T1000 (cell line): ENCODE data around the gene FBXL19.
"Not testable (repeated sequence)": the region's sequence is repeated elsewhere in the genome, so short reads cannot be mapped to it uniquely, and the experiment has no call there.

Experiments
- DNase-seq: peaks from one replicate; lab custom pipeline; 2025; ENCODE audit warnings: mixed read lengths; lab: John Stamatoyannopoulos, UW

Gene FBXL19

DNA sequence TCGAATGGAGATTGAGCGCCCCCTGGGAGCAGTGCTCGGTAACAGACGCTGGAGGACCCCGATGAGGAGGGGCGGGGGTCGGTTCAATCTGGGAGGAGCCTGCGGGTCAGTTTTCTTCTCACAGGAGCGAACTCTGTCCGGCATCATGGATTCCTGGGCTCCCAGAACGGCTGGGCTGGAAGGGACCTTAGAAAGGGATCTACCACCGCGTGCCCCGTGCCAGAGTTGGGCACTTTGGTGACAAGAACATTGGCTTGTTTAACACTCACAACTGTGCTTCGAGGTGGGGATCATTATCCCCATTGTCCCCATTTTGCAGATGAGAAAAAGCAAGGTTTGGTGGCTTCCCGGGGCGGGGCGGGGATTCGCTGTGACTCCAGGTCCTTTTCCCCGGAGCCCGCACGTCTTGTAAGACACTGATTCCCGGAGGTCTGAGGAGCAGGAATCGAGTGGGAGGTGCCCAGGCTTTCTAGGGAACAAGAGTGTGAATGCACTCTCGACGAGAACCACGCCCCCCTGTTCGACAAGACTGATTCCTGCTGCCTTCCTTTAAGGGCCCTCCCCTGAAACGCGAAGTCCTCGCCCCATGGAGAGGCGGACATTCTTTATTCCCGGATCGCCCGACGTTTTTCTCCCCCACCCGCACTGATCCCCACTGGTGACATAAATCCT is 1.5 kb upstream of the FBXL19 start:
- DNase-seq, result peak; percentile 60

DNA sequence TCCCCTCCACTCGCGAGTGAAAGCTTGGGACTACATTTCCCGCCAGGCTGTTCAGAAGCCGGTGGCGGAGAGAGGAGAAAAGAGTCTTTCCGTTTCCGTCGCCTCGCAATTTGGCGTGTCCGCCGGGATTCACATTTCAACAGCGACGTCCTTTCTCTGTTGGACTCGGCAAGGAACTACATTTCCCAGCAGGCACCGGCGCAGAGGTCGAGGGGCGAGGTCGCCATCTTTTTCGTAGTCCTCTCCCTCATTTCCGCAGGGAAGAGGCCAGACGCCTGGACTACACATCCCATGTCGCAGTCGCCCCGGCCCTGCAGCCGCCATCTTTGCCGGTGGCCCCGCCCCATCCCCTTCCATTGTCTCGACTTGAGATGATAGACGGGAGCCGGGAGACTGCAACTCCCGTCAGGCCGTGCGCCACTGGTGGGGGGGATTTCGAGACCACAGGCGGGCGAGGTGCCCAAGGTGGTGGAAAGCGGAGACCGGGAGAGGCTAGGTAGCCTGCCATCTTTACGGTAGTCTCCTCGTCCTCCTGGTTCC is 882 bp upstream of the FBXL19 start:
- peak; percentile 99 for DNase-seq

DNA sequence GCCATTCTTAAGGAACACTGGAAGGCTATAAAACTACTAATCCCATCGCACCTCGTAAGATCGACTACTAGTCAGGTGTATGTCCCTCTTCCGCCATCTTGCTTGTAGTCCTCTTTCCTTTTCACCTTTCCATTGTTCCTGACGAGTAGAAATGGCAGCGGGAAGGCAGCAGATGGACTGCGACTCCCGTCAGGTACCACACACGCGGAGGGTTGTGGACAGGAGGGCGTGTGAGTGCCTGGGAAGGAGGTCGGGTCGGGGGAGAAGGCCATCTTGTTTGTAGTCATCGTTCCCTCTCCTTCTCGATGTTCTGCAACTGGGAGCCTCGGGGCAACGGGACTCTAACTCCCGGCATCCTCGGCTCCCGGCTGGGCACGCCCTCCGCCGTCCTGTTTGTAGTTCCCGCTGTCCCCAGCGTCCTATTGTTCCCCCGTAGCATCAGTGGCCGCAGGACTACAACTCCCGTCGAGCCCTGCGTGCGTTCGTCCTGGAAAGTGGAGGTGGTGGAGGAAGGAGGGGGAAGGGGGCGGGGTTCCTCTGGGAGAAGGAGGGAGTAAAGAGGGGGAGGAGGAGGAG is 324 bp upstream of the FBXL19 start:
- peak; percentile 98 for DNase-seq

DNA sequence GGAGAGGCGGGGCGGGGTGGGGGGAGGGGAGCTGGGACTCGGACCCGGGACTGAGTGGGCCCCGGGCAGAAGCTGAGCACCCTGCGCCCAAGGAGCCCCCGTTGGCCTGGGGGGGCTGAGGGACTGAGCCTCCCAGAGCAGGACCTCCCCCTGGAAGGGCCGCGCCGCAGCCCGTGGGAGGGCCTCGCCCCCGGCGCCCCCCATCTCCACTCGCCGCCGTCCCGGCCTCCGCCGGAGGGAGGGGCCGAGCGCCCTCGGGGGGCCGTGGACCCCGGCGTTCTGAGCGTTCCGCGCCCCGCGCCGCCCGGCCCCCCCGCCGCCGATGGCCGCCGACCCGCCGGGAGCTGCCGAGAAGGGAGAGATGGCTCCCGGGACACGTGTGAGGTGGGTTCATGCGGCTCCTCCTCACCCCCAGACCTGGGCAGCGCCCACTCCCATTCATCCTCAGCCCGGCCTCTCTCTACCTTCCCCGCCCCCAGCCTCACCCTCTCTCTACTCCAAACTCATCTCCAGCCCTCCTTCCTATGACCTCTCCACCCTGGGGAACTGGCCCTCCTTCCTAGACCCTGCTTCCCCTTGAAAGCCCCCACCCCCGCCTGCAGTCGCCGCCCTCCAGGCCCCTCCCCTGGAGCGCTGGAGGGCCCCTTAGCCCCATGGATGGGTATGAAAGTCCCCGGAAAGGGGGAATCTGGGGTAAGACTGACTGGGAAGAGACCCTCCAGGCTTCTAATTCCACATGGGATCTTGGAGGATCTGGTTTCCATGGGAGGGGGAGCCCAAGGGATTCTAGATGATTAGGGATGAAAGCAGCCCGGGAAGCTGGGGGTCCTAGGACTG is 922 bp downstream of the FBXL19 start:
- DNase-seq, result no peak

DNA sequence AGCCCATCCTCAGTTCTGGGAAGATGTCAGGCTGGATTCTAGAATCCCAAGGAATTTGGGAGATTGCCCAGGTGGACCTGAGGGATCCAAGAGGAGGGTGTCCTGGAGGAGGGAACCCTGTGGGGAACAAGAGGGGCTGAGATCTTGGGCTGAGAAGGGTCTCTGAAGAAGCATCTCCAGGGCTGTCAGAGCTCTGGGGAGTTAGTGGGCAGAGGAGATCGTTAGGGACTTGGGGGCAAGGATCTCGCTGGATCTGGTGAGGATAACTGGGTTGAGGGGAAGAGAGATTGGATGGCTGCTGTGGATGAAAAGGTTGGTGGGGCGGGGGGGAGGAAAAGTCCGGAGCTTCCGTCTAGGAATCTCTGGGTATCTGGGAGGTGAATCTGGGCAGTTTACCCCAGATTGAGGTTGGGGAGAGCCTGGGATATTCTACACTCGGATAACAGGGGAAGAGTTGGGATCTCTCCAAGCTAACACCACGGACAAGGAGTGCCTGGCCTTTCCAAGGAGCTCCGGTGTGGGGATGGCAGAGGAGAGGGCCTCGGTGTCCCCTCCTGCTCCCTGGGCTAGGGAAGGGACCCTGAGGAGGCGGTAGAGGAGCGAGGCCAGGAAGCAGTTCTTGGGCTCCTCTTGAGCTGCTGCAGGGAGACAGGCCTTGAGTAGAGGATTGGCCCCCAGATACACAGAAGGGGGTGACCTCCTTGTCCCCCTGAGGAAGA is 1.7 kb downstream of the FBXL19 start:
- no peak for DNase-seq

DNA sequence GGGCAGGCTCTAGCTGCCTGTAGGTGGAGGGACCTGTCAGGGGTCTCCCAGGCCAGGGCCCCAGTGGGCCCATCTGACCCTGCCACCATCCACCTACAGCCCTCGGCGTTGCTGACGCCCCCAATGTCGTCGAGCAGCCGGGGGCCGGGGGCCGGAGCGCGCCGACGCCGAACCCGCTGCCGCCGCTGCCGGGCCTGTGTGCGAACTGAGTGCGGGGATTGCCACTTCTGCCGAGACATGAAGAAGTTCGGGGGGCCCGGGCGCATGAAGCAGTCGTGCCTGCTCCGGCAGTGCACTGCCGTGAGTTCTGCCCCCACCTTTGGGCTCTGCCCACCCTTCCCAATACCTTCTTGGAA is 2.2 kb downstream of the FBXL19 start:
- no peak for DNase-seq

DNA sequence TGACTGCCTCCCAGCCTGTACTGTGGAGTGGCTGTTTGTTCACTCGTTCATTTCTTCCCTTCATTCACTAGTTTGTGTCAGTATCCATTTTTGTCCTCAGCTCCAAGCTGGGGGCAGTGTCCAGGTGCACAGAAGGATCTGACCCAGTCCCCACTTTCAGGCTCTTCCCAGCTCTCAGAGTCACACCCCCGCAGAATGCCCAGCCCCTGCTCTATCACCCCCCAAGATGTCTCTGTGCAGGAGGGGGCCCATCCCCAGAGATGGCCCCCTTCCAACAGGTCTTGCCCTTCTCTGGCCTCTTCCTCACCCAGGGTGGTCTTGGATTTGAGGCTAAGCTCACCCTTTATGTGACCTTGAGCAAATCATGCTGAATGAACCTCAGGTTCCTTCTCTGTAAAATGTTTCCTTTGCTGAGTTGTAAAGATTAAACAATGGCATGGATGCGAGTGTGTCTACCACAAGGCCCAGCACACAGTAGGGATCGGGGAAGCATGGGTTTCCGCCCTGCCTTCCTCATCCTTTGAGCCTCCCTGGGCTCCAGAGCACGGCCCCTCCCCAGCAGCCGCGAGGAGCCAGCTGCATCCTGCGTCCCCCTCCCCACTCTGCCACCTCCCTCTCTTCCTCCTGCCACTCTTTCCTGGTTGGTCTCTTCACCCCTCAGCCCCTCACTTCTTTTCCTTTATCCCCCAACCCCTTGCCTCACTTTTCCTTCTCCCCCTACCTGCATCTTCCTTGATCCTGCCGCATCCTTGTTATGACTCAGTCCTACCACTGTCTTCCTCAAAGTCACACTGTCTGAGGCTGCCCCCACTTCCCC is 2.8 kb downstream of the FBXL19 start:
- DNase-seq, result no peak

DNA sequence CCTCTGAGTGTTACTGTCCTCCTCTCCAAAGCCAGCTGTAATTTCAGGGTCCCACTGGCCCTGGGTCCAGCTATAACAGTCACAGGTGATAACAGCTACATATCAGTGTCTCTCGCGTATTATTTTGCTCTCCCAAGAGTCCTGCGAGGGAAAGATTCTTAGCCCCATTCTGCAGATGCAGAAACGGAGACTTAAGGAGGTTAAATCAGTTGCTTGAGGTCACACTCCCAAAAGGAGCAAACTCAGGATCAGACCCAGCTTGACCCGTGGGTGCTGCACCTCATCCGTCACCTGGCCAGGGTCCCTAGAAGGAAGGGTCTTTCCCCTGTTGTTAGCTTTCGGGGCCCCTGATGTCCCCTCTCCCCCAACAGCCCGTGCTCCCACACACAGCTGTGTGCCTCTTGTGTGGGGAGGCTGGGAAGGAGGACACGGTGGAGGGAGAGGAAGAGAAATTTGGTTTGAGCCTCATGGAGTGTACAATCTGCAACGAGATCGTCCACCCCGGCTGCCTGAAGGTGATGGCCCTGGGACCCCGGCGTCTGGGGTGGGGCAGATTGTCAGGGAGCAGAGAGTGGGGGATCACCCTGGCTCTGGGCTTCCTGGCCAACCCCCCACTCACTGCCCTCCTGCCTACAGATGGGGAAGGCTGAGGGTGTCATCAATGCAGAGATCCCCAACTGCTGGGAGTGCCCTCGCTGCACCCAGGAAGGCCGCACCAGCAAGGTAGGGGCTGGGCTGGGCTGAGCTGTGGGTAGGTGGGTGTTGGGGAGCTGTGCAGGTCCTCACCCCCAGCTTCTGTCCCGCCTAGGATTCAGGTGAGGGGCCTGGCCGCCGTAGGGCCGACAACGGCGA is 3.8 kb downstream of the FBXL19 start:
- DNase-seq, result no peak

DNA sequence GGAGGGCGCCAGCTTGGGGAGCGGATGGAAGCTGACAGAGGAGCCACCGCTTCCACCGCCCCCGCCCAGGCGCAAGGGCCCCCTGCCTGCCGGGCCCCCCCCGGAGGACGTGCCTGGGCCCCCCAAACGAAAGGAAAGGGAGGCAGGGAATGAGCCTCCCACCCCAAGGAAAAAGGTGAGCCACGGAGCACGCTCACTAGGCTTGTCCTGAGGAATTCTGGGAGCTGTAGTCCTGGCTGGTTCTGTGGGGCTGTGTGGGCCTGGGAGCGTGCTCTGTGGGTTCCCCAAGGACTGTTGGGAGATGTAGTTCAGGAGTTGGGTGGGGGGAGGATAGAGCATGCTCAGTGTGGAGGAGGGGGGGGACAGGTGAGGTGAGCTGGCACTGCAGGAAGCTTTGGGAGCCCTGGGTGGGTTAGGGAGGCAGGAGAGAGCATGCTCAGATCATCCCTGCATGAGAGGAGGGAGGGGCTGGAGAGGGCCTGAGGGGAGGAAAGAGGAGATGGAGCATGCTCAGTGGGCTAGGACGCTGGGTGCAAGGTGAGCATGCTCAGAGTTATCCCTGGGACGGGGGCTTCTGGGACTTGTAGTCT is 4.5 kb downstream of the FBXL19 start:
- DNase-seq, result no peak

DNA sequence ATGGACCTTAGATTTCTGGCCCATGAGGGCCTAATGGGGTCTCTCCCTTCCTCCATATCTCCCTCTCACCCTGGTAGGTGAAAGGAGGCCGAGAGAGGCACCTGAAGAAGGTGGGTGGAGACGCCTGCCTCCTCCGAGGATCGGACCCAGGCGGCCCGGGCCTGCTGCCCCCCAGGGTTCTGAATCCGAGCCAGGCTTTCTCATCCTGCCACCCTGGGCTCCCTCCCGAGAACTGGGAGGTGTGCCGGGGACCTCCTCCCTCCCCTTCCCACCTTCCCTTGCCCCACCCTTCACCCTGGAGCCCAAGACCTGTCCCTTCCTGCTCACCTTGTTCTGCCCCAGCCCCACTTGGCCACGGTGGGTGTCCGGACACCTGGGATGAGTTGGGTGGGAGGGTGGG is 5.0 kb downstream of the FBXL19 start:
- DNase-seq, result no peak

DNA sequence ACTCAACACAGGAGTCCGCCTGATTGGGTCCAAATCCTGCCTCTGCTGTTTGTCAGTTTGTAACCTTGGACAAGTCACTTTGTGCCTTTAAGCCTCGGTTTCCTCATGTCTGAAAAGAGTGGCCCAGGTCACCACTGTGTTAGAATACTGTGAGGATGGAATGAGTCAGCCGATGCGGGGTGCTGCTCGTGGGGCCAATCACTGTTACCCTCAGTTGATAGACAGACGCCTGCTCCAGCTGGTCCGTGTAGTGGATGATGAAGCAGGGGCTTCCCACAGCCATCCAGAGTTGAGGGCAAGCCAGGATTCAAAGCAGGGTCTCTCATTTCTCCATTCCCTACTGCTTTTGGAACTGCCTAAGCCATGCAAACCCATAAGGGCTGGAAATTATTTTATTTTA is 5.8 kb downstream of the FBXL19 start:
- DNase-seq, result no peak

DNA sequence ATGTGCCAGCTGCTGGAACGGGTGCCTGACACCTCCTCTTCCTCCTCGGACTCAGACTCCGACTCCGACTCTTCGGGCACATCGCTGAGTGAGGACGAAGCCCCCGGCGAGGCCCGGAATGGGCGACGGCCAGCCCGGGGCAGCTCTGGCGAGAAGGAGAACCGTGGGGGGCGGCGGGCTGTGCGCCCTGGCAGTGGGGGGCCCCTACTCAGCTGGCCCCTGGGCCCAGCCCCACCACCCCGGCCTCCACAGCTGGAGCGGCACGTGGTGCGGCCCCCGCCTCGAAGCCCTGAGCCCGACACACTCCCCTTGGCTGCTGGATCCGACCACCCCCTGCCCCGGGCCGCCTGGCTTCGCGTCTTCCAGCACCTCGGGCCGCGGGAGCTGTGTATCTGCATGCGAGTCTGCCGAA is 6.8 kb downstream of the FBXL19 start:
- no peak for DNase-seq

DNA sequence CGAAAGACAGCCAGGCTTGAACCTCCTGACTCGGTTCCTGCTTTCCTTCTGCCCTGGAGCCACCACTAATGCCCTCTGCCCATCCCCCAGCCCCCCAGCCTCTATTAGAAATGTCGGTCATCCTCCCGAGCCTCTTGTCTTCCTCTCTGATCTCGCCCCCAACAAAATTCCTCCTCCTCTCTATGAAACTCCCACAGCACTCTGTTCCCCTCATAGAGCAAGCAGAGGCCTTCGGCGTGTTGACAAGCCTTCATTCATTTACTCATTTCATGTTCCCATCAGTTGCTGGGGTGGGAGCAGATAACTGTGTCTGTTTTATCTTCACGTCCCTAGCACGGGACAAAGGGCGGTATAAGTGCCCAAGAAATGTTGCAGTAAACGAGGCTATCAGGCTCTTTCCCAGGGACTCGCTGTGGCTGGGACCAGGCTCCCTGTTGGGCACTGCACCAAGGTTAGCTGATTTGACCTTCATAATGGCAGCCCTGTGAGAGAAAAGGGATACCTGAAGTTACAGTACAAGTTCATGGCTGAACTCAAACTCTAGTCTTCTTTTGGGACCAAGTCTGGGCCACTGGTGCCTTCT is 7.8 kb downstream of the FBXL19 start:
- DNase-seq, result no peak

DNA sequence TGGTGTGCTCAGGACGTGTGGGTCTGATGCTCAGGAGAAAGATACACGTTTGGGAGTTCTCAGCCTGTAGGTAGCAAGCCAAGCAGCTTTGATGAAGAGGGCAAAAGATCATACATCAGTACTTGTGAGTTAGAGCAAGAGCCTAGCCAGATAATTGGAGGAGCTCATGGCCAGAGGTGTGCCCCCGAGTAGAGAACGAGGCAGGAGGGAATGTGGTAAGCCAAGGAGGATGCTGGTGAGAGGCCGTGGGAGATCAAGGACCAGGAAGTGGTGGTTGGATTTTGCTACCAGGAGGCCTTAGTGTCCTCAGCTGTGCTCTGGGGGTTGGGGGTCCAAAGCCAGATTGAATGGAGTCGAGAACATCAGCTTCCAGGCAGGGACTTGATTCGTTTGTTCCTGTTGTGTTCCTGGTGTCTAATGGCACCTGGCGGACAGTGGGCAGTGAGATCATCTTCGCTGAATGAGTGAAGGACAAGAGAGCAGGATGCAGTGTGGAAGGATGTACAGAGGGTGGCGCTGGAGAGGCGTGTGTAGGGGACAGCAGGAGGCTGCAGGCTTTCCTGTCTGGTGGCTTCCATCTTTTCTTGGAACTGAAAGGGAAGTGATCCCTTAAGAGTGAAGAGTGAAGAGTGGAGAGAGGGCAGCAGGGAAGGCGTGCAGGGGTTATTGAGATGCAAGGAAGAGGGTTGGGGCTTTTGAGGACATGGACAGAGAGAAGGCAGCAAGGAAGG is 11.6 kb downstream of the FBXL19 start:
- DNase-seq, result no peak

DNA sequence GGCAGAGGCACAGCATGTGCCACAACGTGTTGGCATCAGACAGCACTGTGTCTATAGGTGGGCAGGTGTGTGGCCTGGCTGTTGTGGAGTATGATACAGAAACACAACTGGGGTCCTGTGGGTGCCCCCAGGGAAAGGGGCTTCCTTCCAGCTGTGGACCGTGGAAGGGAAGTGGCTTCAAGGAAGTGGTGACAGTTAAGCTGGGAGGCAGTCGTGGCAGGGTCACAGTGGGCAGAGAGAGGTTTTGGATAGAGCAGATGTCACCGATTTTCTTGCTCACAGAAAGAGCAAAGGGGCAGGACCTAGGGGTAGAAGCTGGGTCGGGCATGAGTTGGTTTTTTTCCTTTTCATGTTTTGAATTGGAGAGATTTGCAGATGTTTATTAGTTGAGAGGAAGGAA is 14.3 kb downstream of the FBXL19 start:
- DNase-seq, result no peak

DNA sequence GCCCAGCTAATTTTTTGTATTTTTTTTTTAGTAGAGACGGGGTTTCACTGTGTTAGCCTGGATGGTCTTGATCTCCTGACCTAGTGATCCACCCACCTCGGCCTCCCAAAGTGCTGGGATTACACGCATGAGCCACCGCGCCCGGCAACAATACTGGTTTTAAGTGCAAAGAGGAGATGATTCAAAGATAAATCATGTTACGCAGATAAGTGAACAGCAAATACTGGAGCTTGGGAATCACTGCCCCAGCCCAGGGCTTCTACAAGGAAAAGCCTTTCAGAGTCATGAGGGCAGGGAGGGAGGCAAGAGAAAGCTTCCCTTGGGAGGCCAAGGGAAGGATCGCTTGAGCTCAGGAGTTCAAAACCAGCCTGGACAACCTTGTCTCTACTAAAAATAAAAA is 16.2 kb downstream of the FBXL19 start:
- DNase-seq, result not testable (repeated sequence)

DNA sequence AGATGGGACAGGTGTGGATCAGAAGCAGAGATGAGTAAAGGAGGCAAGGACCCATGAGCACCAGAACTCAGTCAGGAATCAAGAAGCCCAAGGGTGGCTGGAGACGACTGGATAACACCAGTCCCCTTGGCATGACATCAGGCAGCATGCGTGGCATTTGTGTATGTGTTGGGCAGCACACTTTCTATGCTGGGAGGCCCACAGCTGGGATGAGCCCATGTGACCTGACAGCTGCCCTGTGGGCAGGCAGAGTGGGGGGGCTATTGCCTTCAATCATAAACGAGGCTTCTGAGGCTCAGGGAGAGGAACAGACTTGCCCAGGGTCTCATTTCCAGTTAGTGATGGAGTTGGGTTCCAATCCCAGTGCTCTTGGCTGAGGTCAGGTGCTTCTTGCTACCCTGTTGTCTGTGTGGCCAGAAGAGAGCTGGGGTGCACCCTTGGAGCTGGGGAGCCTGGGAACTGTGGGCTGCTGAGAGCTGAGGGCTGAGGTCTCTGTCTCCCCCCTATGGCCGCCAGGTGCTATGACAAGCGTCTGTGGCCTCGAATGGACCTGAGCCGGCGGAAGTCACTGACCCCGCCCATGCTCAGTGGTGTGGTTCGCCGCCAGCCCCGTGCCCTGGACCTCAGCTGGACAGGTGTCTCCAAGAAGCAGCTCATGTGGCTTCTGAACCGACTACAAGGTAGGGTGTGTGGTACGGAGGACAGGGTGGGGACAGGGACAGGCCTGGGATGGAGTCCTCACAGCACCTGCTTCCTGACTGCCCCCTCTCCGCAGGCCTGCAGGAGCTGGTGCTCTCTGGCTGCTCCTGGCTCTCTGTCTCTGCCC is 18.4 kb downstream of the FBXL19 start:
- DNase-seq, result peak; percentile 48

DNA sequence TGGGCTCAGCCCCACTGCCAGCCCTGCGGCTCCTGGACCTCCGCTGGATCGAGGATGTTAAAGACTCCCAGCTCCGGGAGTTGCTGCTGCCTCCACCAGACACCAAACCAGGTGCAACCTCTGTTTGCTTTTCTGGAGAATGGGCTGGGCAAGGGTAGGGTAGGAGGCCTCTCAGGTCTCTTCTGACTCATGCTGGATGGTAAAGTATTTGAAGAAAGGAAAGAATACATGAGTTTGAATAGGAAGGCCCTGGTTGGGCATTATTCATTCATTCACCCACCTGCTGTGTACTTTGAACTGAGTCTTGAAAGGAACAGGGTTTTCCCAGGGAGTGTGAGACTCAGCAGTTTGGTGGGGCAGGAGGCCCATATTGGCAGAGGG is 19.0 kb downstream of the FBXL19 start:
- no peak for DNase-seq
